ENCODE measurements around the gene MYO15B.

The MYO15B gene

DNA sequence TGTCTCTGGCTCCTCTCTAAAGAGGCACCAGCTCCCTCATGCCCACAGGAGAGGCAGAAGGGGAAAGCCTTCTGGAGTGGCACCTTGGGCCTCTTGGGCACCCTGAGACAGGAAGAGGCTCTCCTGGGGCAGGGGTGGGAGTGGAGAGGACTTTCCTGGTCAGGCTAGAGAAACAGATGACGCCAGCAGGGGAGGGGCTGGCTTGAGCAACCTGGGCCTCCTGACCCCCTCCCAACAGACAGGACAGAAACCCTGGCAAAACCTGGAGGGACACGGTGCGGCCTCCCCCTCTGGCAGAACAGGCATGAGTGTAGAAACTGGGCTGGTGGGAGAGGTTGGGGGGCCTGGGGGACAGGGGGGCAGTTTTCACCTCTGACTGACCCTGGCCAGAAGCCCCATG lies 51.7 kb downstream of the MYO15B start:
- DNase-seq (ENCODE audit: low spot score), result no peak

- DNase-seq (ENCODE audit: low spot score), result no peak
These were observed 52.4 kb downstream of the MYO15B start for GRCh38 chr17:75639771-75640555.

DNA sequence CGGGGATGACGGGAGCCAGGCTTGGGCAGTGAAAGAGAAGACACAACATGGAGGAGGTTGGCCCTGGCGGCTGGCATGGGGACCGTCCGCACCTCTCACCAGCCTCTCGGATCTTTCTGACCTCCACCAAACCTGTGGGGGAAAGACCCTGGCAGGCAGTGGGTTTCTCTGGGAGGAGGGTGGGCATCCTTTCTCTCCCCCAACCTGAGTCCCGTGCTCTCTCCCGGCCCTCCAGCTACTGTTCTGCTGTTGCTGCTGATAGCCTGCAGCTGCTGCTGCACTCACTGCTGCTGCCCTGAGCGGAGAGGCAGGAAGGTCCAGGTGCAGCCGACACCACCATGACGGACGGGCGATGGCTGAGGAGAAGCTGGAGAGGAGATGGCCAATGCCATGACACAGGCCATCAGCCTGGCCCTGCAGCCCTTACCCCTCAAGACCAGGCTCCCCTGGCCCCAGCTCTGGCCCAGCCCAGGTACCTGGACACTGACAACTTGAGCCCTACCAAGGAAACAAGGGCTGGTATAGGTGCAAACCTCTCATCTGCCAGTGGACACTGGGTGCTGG lies 53.0 kb downstream of the MYO15B start:
- DNase-seq (ENCODE audit: low spot score), result no peak

- no peak for DNase-seq (ENCODE audit: low spot score)
These were observed 53.7 kb downstream of the MYO15B start for GRCh38 chr17:75641343-75641742.

- no peak for DNase-seq (ENCODE audit: low spot score)
These were observed 54.7 kb downstream of the MYO15B start for GRCh38 chr17:75642182-75642783.

DNA sequence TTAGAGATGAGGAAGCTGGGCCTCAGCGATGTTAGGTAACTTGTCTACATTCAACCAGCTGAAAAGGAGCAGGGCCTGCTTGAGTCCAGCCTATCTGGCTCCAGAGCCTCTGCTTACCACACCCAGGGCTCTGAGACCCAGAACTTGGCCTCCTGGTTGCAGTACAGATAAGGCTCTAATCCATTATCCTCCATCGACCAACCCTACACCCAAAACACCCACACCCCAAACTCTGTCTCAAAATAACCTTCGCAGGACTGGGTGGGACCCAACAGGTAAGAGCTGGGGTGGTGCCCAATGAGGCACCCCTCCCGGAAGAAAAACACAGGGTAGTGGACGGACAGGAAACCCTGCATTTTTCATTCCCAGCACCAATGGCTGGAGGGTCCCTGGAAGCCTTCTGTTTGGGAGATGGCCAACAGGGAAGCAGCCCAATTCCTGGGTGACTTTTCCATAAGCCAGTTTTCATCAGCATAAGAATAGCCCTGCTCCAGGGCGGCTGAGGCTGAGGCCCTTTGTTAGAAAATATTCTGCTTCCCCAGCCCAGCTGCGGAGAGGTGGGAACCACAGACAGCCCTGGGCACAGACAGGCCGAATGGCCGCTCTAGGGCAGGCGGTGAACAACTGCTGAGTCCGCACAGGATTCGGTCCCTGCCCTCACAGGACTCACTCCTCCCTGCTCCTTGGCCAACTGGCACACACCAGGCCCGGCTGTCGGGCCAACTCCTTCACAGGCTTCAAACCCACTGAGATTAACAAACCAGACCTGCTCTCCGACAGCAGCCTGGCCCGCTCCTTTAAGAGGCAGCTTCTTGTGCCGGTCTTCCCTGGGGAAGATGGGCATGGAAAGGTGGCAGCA lies 55.4 kb downstream of the MYO15B start:
- no peak for DNase-seq (ENCODE audit: low spot score)

- DNase-seq (ENCODE audit: low spot score), result no peak
These were observed 56.0 kb downstream of the MYO15B start for GRCh38 chr17:75643643-75644017.

GRCh38 chr17:75645501-75645888 lies 57.9 kb downstream of the MYO15B start:
- DNase-seq (ENCODE audit: low spot score), result no peak

- peak; percentile 98 for DNase-seq (ENCODE audit: low spot score)
These were observed 58.5 kb downstream of the MYO15B start for GRCh38 chr17:75645889-75646637.

- no peak for DNase-seq (ENCODE audit: low spot score)
These were observed 59.0 kb downstream of the MYO15B start for GRCh38 chr17:75646638-75646992.

GRCh38 chr17:75647061-75647460 lies 59.5 kb downstream of the MYO15B start:
- no peak for DNase-seq (ENCODE audit: low spot score)

GRCh38 chr17:75647921-75648320 lies 60.3 kb downstream of the MYO15B start:
- DNase-seq (ENCODE audit: low spot score), result no peak

- no peak for DNase-seq (ENCODE audit: low spot score)
These were observed 62.1 kb downstream of the MYO15B start for GRCh38 chr17:75649687-75650086.

DNA sequence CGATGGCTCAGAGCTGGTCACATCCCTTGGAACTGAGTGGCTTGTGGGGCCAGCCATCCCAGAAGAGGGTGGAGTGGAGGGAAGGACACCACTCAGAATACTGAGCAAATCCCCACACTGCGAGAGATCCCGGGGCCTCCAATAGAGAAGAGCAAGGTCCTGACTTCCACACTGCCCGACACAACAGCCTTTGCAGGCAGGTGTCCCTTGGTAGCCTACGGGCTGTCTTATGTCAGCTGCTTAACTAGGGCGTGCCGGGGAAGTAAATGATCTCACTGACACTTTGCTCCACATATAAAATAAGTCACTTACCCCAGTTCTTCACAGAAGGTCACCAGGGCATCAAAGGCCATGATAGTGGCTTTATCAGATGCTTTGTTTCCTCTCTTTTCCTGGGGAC lies 63.3 kb downstream of the MYO15B start:
- no peak for DNase-seq (ENCODE audit: low spot score)

DNA sequence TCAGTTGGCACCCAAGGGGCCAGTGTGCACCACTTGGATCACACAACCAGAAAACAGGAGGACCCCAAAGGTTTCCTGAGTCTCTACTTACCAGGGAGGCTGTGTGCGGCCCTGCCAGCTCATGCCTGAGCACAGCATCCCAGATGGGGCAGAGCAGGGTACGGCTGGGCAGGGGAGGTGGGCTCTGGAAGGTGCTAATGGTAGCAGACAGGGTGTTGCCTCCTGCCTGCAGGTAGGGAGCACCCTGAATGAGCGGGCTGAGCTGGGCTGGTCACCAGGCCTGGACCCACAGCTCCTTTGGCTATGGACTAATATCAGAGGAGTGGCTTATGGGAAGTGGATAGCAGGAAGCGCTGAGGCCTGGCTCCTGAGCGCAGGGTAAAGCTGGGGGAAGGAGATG lies 64.7 kb downstream of the MYO15B start:
- DNase-seq (ENCODE audit: low spot score), result no peak

DNA sequence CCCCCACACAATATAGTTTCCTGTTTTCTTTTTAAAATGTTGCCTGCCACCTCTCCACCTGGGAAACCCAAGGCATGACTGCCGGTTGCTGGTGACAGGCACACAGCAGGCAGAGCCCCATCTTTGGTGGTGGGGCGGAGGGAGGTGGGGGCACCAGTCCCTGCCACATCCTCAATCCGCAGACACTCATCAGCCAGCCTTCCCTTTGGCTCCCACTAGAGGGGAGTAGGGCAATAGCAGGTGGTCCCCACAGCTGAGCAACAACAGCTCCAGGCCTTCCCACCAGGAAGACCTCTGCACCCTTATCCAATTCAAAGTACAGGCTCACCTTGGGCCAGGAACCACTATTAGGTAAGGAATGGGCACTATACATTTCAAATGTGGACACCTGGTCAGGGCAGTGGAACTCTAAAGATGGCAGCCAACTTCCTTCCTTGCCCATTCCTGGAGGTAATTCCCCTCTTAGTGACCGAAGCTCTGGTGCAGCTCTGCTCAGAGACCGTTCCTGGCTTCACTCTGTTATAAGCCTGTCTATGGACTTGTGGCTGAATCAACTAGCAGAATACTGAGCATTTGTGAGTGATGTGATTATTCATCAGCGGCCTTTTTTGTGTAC lies 65.4 kb downstream of the MYO15B start:
- peak; percentile 73 for DNase-seq (ENCODE audit: low spot score)

DNA sequence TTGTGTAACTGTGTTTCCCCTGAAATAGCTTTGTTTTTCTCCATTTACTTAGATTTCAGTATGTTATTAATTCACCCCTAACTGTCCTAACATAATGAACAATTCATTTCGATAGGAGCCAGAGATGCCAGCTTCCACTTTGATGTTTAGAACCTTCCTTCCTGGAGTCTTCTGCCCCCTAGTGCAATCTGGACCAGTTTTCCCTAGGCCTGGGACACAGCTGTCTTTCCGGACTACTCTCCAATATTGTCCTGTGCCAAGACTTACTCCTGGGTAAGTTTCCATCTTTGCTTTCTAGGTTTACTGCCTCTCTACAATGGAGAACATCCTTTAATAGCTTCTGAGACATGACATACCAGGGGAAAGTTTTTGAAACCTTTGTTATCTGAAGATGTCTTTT lies 66.6 kb downstream of the MYO15B start:
- DNase-seq (ENCODE audit: low spot score), result no peak

- DNase-seq (ENCODE audit: low spot score), result no peak
These were observed 70.6 kb downstream of the MYO15B start for GRCh38 chr17:75658237-75658636.

GRCh38 chr17:75661531-75661930 lies 73.9 kb downstream of the MYO15B start:
- no peak for DNase-seq (ENCODE audit: low spot score)

- DNase-seq (ENCODE audit: low spot score), result no peak
These were observed 74.9 kb downstream of the MYO15B start for GRCh38 chr17:75662511-75662910.

DNA sequence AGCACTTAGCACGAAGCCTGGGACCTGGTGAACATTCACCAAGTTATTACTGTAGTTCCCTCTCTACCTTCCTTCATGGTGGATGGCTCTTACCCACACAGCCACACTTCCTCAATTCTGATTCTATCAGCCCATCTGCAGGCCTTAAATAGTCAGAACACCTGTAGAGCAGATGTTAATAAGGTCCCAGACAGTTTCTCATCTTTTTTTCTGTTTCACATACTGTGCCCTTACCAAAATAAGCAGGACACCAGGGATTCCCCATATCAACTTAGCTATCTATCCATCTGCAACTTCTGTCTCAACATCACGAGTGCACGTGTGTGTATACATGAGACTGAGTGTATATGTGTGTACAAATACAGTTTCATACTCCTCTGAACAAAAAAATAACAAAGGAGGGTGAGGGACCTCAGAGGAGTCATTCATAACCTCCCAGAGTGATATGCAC lies 76.5 kb downstream of the MYO15B start:
- DNase-seq (ENCODE audit: low spot score), result no peak

- no peak for DNase-seq (ENCODE audit: low spot score)
These were observed 78.4 kb downstream of the MYO15B start for GRCh38 chr17:75665981-75666380.

Measured in HuH-7 (cell line).